Neural cell (in vitro differentiated cells): ENCODE data around the gene PYGO1. TPM values are rescaled to one million over a fixed set of nuclear protein-coding genes. Genes with fewer than 3 reads are reported as not detected.

Source experiments
- H2AFZ ChIP-seq: fragments of 200-600, 300-800 bp; sonication (generic), shearing (Covaris generic); 2 replicates; pipeline ENCODE4 v1.6.0; 2014; ENCODE audit warnings: low read depth, mild to moderate bottlenecking, antibody characterized with exemption, low read length, moderate library complexity
- H3F3A ChIP-seq: fragments of 200-600 bp; shearing (Covaris generic); 2 replicates; pipeline ENCODE4 v1.6.1; 2016; ENCODE audit warnings: mild to moderate bottlenecking, moderate library complexity, mixed read lengths, antibody characterized with exemption, low read length; ENCODE audit not compliant: insufficient read depth, poor library complexity, severe bottlenecking
- H3K27ac ChIP-seq: fragments of 200-600, 300-800 bp; sonication (generic), shearing (Covaris generic); 2 replicates; pipeline ENCODE4 v1.5.1; 2014; ENCODE audit warnings: mild to moderate bottlenecking, low read length, moderate library complexity
- H3K27me3 ChIP-seq: fragments of 300-800, 200-600 bp; sonication (generic), shearing (Covaris generic); 2 replicates; pipeline ENCODE4 v1.6.0; 2014; ENCODE audit warnings: mild to moderate bottlenecking, low read depth, low read length, moderate library complexity; ENCODE audit not compliant: insufficient read depth
- H3K36me3 ChIP-seq: fragments of 300-800, 200-600 bp; sonication (generic), shearing (Covaris generic); 2 replicates; pipeline ENCODE4 v1.5.1; 2014; ENCODE audit warnings: mild to moderate bottlenecking, antibody characterized with exemption, low read length, moderate library complexity; ENCODE audit not compliant: insufficient read depth
- H3K4me2 ChIP-seq: fragments of 300-800, 200-600 bp; sonication (generic), shearing (Covaris generic); 2 replicates; pipeline ENCODE4 v1.6.0; 2014; ENCODE audit warnings: mild to moderate bottlenecking, low read length
- H3K4me3 ChIP-seq: fragments of 300-800, 200-600 bp; sonication (generic), shearing (Covaris generic); 2 replicates; pipeline ENCODE4 v1.5.1; 2014; ENCODE audit warnings: mild to moderate bottlenecking, low read length, moderate library complexity
- H3K79me2 ChIP-seq: fragments of 200-600 bp; shearing (Covaris generic); replicated peaks from 2 replicates; pipeline ENCODE4 v1.6.0; 2014; ENCODE audit warnings: mild to moderate bottlenecking, low read length, moderate library complexity; ENCODE audit not compliant: insufficient read depth
- H3K9ac ChIP-seq: fragments of 300-800, 200-600 bp; sonication (generic), shearing (Covaris generic); 2 replicates; pipeline ENCODE4 v1.6.1; 2016; ENCODE audit warnings: mild to moderate bottlenecking, low read length, mixed read lengths
- H3K9me2 ChIP-seq: fragments of 200-600 bp; shearing (Covaris generic); 2 replicates; pipeline ENCODE4 v1.6.1; 2016; ENCODE audit warnings: mild to moderate bottlenecking, low read length, mixed read lengths; ENCODE audit not compliant: insufficient read depth
- H3K9me3 ChIP-seq: fragments of 200-600, 300-800 bp; sonication (generic), shearing (Covaris generic); 2 replicates; pipeline ENCODE4 v1.6.1; 2016; ENCODE audit warnings: mild to moderate bottlenecking, mixed run types, low read length, moderate library complexity, mixed read lengths
- H4K20me1 ChIP-seq: fragments of 200-600 bp; shearing (Covaris generic); 2 replicates; pipeline ENCODE4 v1.6.1; 2016; ENCODE audit warnings: mild to moderate bottlenecking, mixed run types; ENCODE audit not compliant: insufficient read depth
- EP300 ChIP-seq: fragments of 450-650 bp; conservative IDR thresholded peaks from 2 replicates; pipeline ENCODE4 v1.6.1; 2014; ENCODE audit warnings: antibody characterized with exemption, mild to moderate bottlenecking, moderate library complexity; ENCODE audit not compliant: poor library complexity, severe bottlenecking
- EZH2 ChIP-seq: fragments of 200-600, 300-800 bp; shearing (Covaris generic), sonication (generic); IDR thresholded peaks from 2 replicates; pipeline ENCODE4 v1.6.1; 2014; ENCODE audit warnings: antibody characterized with exemption, low read length, borderline replicate concordance, mild to moderate bottlenecking; ENCODE audit not compliant: insufficient read depth, poor library complexity, severe bottlenecking
- MXI1 ChIP-seq: fragments of 450-650 bp; conservative IDR thresholded peaks from 2 replicates; pipeline ENCODE4 v1.6.1; 2014; ENCODE audit warnings: antibody characterized with exemption, mild to moderate bottlenecking; ENCODE audit not compliant: poor library complexity, severe bottlenecking
- POLR2AphosphoS5 ChIP-seq: IDR thresholded peaks from 2 replicates; pipeline ENCODE4 v1.6.1; 2012
- RAD21 ChIP-seq: fragments of 450-650 bp; conservative IDR thresholded peaks from 2 replicates; pipeline ENCODE4 v1.6.1; 2014; ENCODE audit warnings: antibody characterized with exemption, mild to moderate bottlenecking, moderate library complexity
- SMC3 ChIP-seq: fragments of 450-650 bp; conservative IDR thresholded peaks from 2 replicates; pipeline ENCODE4 v1.6.1; 2014; ENCODE audit warnings: antibody characterized with exemption, mild to moderate bottlenecking, moderate library complexity; ENCODE audit not compliant: poor library complexity
- TAF1 ChIP-seq: IDR thresholded peaks from 2 replicates; pipeline ENCODE4 v1.6.1; 2012; ENCODE audit warnings: low read depth
- polyA plus RNA-seq: library from polyadenylated mRNA; depleted of rRNA; stranded (reverse); fragments of >200 nt; gene quantifications from 2 replicates; pipeline ENCODE4 v1.2.3, GENCODE V29; 2014
- TF ChIP-seq, protein P1 (sequence below): fragments of 450-650 bp; IDR thresholded peaks from 2 replicates; pipeline ENCODE4 v1.5.1; 2014; ENCODE audit warnings: antibody characterized with exemption, mild to moderate bottlenecking, moderate library complexity; ENCODE audit not compliant: poor library complexity, severe bottlenecking
- TF ChIP-seq, protein P2 (sequence below): IDR thresholded peaks from 2 replicates; pipeline ENCODE4 v1.6.1; 2012; ENCODE audit warnings: borderline replicate concordance

The PYGO1 gene
- polyA plus RNA-seq, 1 donor from 2014 or later = 27.6 TPM

DNA sequence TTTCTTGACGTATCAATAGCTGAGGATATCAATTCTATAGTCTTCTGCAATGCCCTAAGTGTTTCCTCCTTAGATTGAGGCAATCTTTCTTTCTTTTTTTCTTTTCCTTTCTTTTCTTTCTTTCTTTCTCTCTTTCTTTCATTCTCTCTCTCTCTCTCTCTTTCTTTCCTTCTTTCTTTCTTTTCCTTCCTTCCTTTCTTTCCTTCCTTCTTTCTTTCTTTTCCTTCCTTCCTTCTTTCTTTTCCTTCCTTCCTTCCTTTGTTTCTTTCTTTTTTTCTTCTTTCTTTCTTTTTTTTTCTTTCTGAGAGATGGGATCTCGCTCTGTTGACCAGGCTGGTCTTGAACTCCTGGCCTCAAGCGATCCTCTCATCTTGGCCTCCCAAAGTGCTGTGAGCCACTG, 70.1 kb downstream of the PYGO1 start:
- Histone ChIP-seq H4K20me1 (no peaks in the 10 kb centered on the region), H3K27me3 (no peaks in the 10 kb centered on the region), H3K4me3 (no peak overlapping the region), H3K9me3 (no peaks in the 10 kb centered on the region), H3F3A (no peaks in the 10 kb centered on the region), H3K4me2 (no peak overlapping the region), H3K36me3 (no peaks in the 10 kb centered on the region), H2AFZ (no peak overlapping the region), H3K79me2 (no peaks in the 10 kb centered on the region), H3K27ac (no peak overlapping the region), H3K9ac (no peak overlapping the region), H3K9me2 (no peaks in the 10 kb centered on the region)
- TF ChIP-seq RAD21 (no peak), EZH2 (no peak), TAF1 (no peak), EP300 (no peak), POLR2AphosphoS5 (no peak), SMC3 (no peak), MXI1 (no peak)
- TF ChIP-seq, protein P1, sequence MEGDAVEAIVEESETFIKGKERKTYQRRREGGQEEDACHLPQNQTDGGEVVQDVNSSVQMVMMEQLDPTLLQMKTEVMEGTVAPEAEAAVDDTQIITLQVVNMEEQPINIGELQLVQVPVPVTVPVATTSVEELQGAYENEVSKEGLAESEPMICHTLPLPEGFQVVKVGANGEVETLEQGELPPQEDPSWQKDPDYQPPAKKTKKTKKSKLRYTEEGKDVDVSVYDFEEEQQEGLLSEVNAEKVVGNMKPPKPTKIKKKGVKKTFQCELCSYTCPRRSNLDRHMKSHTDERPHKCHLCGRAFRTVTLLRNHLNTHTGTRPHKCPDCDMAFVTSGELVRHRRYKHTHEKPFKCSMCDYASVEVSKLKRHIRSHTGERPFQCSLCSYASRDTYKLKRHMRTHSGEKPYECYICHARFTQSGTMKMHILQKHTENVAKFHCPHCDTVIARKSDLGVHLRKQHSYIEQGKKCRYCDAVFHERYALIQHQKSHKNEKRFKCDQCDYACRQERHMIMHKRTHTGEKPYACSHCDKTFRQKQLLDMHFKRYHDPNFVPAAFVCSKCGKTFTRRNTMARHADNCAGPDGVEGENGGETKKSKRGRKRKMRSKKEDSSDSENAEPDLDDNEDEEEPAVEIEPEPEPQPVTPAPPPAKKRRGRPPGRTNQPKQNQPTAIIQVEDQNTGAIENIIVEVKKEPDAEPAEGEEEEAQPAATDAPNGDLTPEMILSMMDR = no peak
- TF ChIP-seq, protein P2, sequence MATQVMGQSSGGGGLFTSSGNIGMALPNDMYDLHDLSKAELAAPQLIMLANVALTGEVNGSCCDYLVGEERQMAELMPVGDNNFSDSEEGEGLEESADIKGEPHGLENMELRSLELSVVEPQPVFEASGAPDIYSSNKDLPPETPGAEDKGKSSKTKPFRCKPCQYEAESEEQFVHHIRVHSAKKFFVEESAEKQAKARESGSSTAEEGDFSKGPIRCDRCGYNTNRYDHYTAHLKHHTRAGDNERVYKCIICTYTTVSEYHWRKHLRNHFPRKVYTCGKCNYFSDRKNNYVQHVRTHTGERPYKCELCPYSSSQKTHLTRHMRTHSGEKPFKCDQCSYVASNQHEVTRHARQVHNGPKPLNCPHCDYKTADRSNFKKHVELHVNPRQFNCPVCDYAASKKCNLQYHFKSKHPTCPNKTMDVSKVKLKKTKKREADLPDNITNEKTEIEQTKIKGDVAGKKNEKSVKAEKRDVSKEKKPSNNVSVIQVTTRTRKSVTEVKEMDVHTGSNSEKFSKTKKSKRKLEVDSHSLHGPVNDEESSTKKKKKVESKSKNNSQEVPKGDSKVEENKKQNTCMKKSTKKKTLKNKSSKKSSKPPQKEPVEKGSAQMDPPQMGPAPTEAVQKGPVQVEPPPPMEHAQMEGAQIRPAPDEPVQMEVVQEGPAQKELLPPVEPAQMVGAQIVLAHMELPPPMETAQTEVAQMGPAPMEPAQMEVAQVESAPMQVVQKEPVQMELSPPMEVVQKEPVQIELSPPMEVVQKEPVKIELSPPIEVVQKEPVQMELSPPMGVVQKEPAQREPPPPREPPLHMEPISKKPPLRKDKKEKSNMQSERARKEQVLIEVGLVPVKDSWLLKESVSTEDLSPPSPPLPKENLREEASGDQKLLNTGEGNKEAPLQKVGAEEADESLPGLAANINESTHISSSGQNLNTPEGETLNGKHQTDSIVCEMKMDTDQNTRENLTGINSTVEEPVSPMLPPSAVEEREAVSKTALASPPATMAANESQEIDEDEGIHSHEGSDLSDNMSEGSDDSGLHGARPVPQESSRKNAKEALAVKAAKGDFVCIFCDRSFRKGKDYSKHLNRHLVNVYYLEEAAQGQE = no peak

DNA sequence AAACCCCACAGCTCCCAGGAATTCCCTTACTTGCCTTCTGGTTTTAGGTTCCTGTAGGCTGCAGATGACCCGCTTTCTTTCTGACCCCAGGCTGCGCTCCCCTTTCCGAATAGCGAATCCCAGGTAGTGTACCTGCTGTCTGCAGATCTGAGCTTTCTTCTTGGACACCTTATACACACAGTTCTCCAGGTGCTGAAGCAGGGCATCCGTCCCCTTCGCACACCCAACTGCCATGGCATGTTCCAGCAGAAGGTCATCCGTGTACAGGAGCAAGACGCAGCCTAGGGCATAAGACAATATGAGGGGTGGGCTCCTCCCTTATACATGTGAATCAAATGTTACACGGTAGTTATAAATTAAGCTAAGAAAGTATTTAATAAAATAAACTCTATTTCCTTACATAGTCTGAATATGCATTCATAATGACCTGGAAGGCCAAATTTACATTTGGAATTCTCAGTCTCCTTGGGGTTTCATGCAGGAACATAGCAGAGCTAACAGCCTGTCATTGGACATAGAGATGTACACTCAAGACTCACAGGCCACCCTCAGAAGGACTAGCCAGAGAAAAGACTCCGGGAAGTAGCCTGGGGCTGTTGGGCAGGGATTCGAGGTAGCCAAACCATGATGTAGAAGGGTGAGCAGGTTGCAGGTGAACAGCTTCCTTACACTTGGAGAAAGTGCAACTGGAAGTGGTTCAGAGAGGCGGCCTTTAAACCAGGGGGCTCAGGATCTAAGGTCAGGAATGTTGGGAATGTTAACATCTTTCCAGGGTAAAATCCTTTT, 72.0 kb downstream of the PYGO1 start:
- H3K27ac ChIP-seq = no peak overlapping the region
- H3F3A ChIP-seq = no peaks in the 10 kb centered on the region
- no peak overlapping the region for H2AFZ ChIP-seq
- H3K36me3 ChIP-seq = no peaks in the 10 kb centered on the region
- H3K4me3 ChIP-seq = no peak overlapping the region
- H3K79me2 ChIP-seq = no peaks in the 10 kb centered on the region
- H3K9me3 ChIP-seq = no peaks in the 10 kb centered on the region
- TF ChIP-seq TAF1 = no peak
- TF ChIP-seq, protein P2 = no peak
- TF ChIP-seq SMC3 = no peak
- no peak for TF ChIP-seq EP300
- no peak for TF ChIP-seq EZH2
- TF ChIP-seq RAD21 = no peak
- TF ChIP-seq POLR2AphosphoS5 = no peak
- TF ChIP-seq MXI1 = no peak
- TF ChIP-seq, protein P1 = no peak
- no peak overlapping the region for H3K9ac ChIP-seq
- H4K20me1 ChIP-seq = no peaks in the 10 kb centered on the region
- H3K9me2 ChIP-seq = no peaks in the 10 kb centered on the region
- no peak overlapping the region for H3K4me2 ChIP-seq
- no peaks in the 10 kb centered on the region for H3K27me3 ChIP-seq
